K562 (cell line): ENCODE results near the gene RUNX1. TPM values are rescaled to one million over a fixed set of nuclear protein-coding genes. Genes with fewer than 3 reads are reported as not detected.

Experiments used
- CCNT2 ChIP-seq: IDR thresholded peaks from 2 replicates; pipeline ENCODE4 v1.6.1; 2011; ENCODE audit warnings: borderline replicate concordance, low read depth, mild to moderate bottlenecking, moderate library complexity, mixed read lengths, low read length; ENCODE audit not compliant: insufficient read length; ENCODE audit errors: extremely low read depth
- CEBPG ChIP-seq, 3 experiments: fragments of 200-800 bp in 1 of 3; sonication (Bioruptor generic) in 1 of 3; sonication (generic) in 1 of 3; formaldehyde crosslinking in 1 of 3; IDR thresholded peaks in 2 of 3; conservative IDR thresholded peaks in 1 of 3; 2 replicates each; pipeline versions ENCODE4 v1.6.1 to v1.8.0; 2016 to 2022; ENCODE audit warnings: missing compliant biosample characterization in 2 of 3, missing genetic modification characterization in 2 of 3, mild to moderate bottlenecking in 1 of 3, missing genetic modification reagents in 1 of 3
- HMGXB4 ChIP-seq: sonication (generic); formaldehyde crosslinking; IDR thresholded peaks from 2 replicates; pipeline ENCODE4 v1.8.1; 2023; ENCODE audit warnings: mild to moderate bottlenecking, missing genetic modification reagents
- KHSRP ChIP-seq: fragments of 450-650 bp; IDR thresholded peaks from 2 replicates; pipeline ENCODE4 v1.6.1; 2017
- OTX1 ChIP-seq: fragments of 450-650 bp; formaldehyde crosslinking; IDR thresholded peaks from 2 replicates; pipeline ENCODE4 v1.4.0; 2022; ENCODE audit warnings: mild to moderate bottlenecking
- PML ChIP-seq: IDR thresholded peaks from 2 replicates; pipeline ENCODE4 v1.6.1; 2012; ENCODE audit warnings: low read length, inconsistent platforms
- RB1 ChIP-seq: fragments of 450-650 bp; IDR thresholded peaks from 2 replicates; pipeline ENCODE4 v1.6.1; 2017; ENCODE audit warnings: low read depth, mild to moderate bottlenecking
- RBM25 ChIP-seq: fragments of 200-400 bp; formaldehyde crosslinking; IDR thresholded peaks from 2 replicates; pipeline ENCODE4 v1.6.1; 2018; ENCODE audit warnings: low read length, low read depth, moderate library complexity; ENCODE audit not compliant: severe bottlenecking
- SMAD2 ChIP-seq: fragments of 150-350 bp; IDR thresholded peaks from 2 replicates; pipeline ENCODE4 v1.6.1; 2014; ENCODE audit warnings: low read depth, mild to moderate bottlenecking, low read length
- SOX6 ChIP-seq: fragments of 450-650 bp; IDR thresholded peaks from 2 replicates; pipeline ENCODE4 v1.6.1; 2014; ENCODE audit warnings: mild to moderate bottlenecking
- SRF ChIP-seq, 2 experiments: fragments of 250-450, 450-650 bp in 1 of 2; sonication (Bioruptor Pico) in 1 of 2; sonication (generic) in 1 of 2; formaldehyde crosslinking; IDR thresholded peaks; 2 replicates each; pipeline versions ENCODE4 v1.5.0 to v1.5.1; 2020 to 2022; ENCODE audit warnings: mild to moderate bottlenecking in 1 of 2, missing genetic modification reagents in 1 of 2
- TEAD4 ChIP-seq, 2 experiments: sonication (generic) in 1 of 2; formaldehyde crosslinking in 1 of 2; IDR thresholded peaks; 2 replicates each; pipeline versions ENCODE4 v1.6.1 to v1.8.0; 2012 to 2022; ENCODE audit warnings: borderline replicate concordance in 1 of 2, inconsistent platforms in 1 of 2, low read length in 1 of 2, mild to moderate bottlenecking in 1 of 2, missing genetic modification reagents in 1 of 2
- YY1 ChIP-seq, 3 experiments: IDR thresholded peaks; 2 replicates each; pipeline ENCODE4 v1.6.1; 2011; ENCODE audit warnings: low read length in 2 of 3, mild to moderate bottlenecking in 2 of 3, moderate library complexity in 2 of 3, borderline replicate concordance in 1 of 3, control low read depth in 1 of 3, low read depth in 1 of 3; ENCODE audit not compliant: insufficient read depth in 3 of 3, insufficient replicate concordance in 2 of 3, control insufficient read depth in 1 of 3, insufficient read length in 1 of 3; ENCODE audit errors: extremely low read depth in 1 of 3
- ZBTB1 ChIP-seq: sonication (generic); formaldehyde crosslinking; IDR thresholded peaks from 2 replicates; pipeline ENCODE4 v1.8.1; 2023; ENCODE audit warnings: missing genetic modification reagents, low read depth, mild to moderate bottlenecking, borderline replicate concordance
- ZFP1 ChIP-seq: fragments of 450-650 bp; formaldehyde crosslinking; IDR thresholded peaks from 2 replicates; pipeline ENCODE4 v1.4.0; 2020; ENCODE audit warnings: mild to moderate bottlenecking, mixed read lengths
- ZFX ChIP-seq: sonication (generic); formaldehyde crosslinking; IDR thresholded peaks from 2 replicates; pipeline ENCODE4 v1.8.0; 2022; ENCODE audit warnings: mild to moderate bottlenecking, missing genetic modification reagents, moderate library complexity
- ZNF436 ChIP-seq: fragments of 250-450, 450-650 bp; sonication (Bioruptor Pico); formaldehyde crosslinking; IDR thresholded peaks from 2 replicates; pipeline ENCODE4 v1.7.0; 2020; ENCODE audit warnings: mild to moderate bottlenecking
- ZNF512 ChIP-seq: IDR thresholded peaks from 2 replicates; pipeline ENCODE4 v1.6.1; 2016; ENCODE audit warnings: missing genetic modification characterization, missing compliant biosample characterization
- polyA plus RNA-seq, 8 experiments: library from polyadenylated mRNA; depleted of rRNA in 4 of 8; stranded (reverse) in 5 of 8; unstranded in 3 of 8; fragments of >200 nt; fragmentation: Nextera tagmentation in 2 of 8; fragmentation: Illumina TruSeq in 1 of 8; extraction: Ambion mirVana in 2 of 8; extraction: Trizol in 1 of 8; gene quantifications; 2 replicates each; pipeline versions ENCODE4 v1.2.1 to v1.2.3, GENCODE V29; 2011 to 2014; ENCODE audit warnings: inconsistent platforms in 1 of 8, missing spikeins in 1 of 8
- total RNA-seq, 7 experiments: library from RNA; depleted of rRNA in 6 of 7; stranded (reverse); fragments of >200 nt in 6 of 7; fragmentation: Illumina TruSeq in 2 of 7; extraction: Trizol in 2 of 7; gene quantifications; 2 replicates each; pipeline versions ENCODE4 v1.2.1 to v1.2.3, GENCODE V29; 2011 to 2021; ENCODE audit warnings: low replicate concordance in 1 of 7
- TF ChIP-seq, protein P1 (sequence below), 2 experiments: IDR thresholded peaks in 1 of 2; conservative IDR thresholded peaks in 1 of 2; 2 replicates each; pipeline ENCODE4 v1.6.1; 2016; ENCODE audit warnings: low read depth in 2 of 2, mild to moderate bottlenecking in 1 of 2, missing compliant biosample characterization in 1 of 2, missing genetic modification characterization in 1 of 2, moderate library complexity in 1 of 2

The RUNX1 gene
- total and polyA plus RNA-seq, 9 of the 15 experiments (the other 6 are each of a cell fraction or from before 2014, with no cell fraction given) = 2.2 to 68.6 (median 17.8) TPM

DNA sequence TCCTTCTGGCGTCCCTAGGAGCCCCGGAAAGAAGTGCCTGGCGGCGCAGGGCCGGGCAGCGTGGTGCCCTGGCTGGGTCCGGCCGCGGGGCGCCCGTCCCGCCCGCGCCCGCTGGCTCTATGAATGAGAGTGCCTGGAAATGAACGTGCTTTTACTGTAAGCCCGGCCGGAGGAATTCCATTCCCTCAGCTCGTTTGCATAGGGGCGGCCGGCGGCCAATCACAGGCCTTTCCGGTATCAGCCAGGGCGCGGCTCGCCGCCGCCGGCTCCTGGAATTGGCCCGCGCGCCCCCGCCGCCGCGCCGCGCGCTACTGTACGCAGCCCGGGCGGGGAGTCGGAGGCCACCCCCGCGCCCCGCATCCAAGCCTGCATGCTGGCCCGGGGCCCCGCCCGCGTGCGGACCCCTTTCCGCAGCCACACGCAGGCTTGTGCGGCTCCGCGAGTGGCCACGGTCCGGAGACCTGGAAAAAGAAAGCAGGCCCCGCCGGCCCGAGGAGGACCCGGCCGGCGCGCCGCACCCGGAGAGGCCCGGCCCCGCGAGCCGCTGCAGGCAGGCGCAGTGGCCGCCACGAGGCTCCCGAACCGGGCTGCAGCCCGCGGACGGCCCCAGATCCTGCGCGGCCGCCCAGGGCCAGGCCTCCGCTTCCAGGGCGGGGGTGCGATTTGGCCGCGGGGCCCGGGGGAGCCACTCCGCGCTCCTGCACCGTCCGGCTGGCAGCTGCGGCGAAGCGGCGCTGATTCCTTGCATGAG is 160.4 kb downstream of the RUNX1 start (continued):
- TF ChIP-seq YY1 (IDR thresholded peaks at IDR 0.05; ENCODE audit: borderline replicate concordance in 1 of 3, control insufficient read depth in 1 of 3, extremely low read depth in 1 of 3, insufficient read depth in 3 of 3, insufficient read length in 1 of 3, insufficient replicate concordance in 2 of 3, low read depth in 1 of 3, low read length in 2 of 3) = peak in 2 of 3 experiments; percentile 16 to 75
- TF ChIP-seq OTX1 (CRISPR knock-in tag) = 0 out of 2 replicates have a peak, but pooled peaks have one; percentile 3
- TF ChIP-seq PML = peak; percentile 76
- TF ChIP-seq RB1 = peak; percentile 90
- no peak for TF ChIP-seq KHSRP
- 0 out of 2 replicates have a peak, but pooled peaks have one; percentile 17 for TF ChIP-seq ZFP1
- TF ChIP-seq HMGXB4 (CRISPR knock-in tag) = 0 out of 2 replicates have a peak, but pooled peaks have one; percentile 28
- peak; percentile 87 for TF ChIP-seq CCNT2
- no peak for TF ChIP-seq SMAD2
- TF ChIP-seq ZFX (CRISPR knock-in tag) = peak; percentile 13
- peak; percentile 32; the same call in 1 of the 2 replicates for TF ChIP-seq ZNF512 (tag)
- peak; percentile 71 for TF ChIP-seq TEAD4 (IDR thresholded peaks at IDR 0.05; ENCODE audit: low read length)
- no peak for TF ChIP-seq TEAD4 (CRISPR knock-in tag; IDR thresholded peaks at IDR 0.05; ENCODE audit: borderline replicate concordance)
- TF ChIP-seq, protein P1, sequence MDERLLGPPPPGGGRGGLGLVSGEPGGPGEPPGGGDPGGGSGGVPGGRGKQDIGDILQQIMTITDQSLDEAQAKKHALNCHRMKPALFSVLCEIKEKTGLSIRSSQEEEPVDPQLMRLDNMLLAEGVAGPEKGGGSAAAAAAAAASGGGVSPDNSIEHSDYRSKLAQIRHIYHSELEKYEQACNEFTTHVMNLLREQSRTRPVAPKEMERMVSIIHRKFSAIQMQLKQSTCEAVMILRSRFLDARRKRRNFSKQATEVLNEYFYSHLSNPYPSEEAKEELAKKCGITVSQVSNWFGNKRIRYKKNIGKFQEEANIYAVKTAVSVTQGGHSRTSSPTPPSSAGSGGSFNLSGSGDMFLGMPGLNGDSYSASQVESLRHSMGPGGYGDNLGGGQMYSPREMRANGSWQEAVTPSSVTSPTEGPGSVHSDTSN (CRISPR knock-in tag; IDR thresholded peaks at IDR 0.05; ENCODE audit: low read depth) = no peak
- TF ChIP-seq, protein P1 (tag; conservative IDR thresholded peaks at IDR 0.05; ENCODE audit: low read depth) = no peak
- no peak; the same call in 1 of the 2 replicates for TF ChIP-seq CEBPG (CRISPR knock-in tag; IDR thresholded peaks at IDR 0.05)
- no peak for TF ChIP-seq CEBPG (tag; conservative IDR thresholded peaks at IDR 0.05 in 1 of 2, IDR thresholded peaks at IDR 0.05 in 1 of 2)
- TF ChIP-seq SOX6 = peak; percentile 44; the same call in 1 of the 2 replicates
- TF ChIP-seq RBM25 = peak; percentile 68
- TF ChIP-seq ZNF436 (CRISPR knock-in tag) = peak; percentile 66; the same call in 1 of the 2 replicates
- TF ChIP-seq SRF (CRISPR knock-in tag; IDR thresholded peaks at IDR 0.05) = no peak
- peak; percentile 66 for TF ChIP-seq ZBTB1 (CRISPR knock-in tag)
